HCT116 (cell line): ENCODE results near the gene ATF2. TPM values are rescaled to one million over a fixed set of nuclear protein-coding genes. Genes with fewer than 3 reads are reported as not detected.

Experiments
- ATAC-seq: fragments of 200-7000 bp; cut with Tn5 transposase; 2 replicates; pipeline ENCODE4 v1.9.1; 2020; ENCODE audit warnings: mild to moderate bottlenecking, moderate library complexity
- BruUV-seq: library from RNA; stranded (reverse); fragments of 400-500 nt; replicated peaks from 2 replicates; lab custom pipeline; 2021; lab: Mats Ljungman, UMichigan
- CTCF ChIA-PET: fragments of 300-600 bp; sonication (Branson Sonifier 250); formaldehyde crosslinking; loops from one replicate; lab custom pipeline; 2021; ENCODE audit warnings: antibody characterized with exemption; lab: Charles Lee
- POLR2A ChIA-PET: fragments of 300-600, 350-600 bp; sonication (Branson Sonifier 250); formaldehyde crosslinking; loops from one replicate; lab custom pipeline; 2021; ENCODE audit warnings: antibody characterized with exemption; lab: Charles Lee
- RAD21 ChIA-PET, 2 experiments: fragments of 300-600 bp; sonication (Branson Sonifier 250); formaldehyde crosslinking; loops; one replicate each; lab custom pipeline; 2023; ENCODE audit warnings: low total read pairs in 2 of 2; ENCODE audit not compliant: uncharacterized antibody in 2 of 2, unreplicated experiment in 2 of 2, low non-redundant PET in 1 of 2; lab: Charles Lee
- DNase-seq: peaks from one replicate; pipeline ENCODE4 v3.0.0-alpha.2; 2010; ENCODE audit warnings: low read depth, low spot score
- H2AFZ ChIP-seq: fragments of 200-600 bp; shearing (Covaris generic), sonication (generic); 2 replicates; pipeline ENCODE4 v1.6.1; 2017; ENCODE audit warnings: low read depth, mixed run types, mixed read lengths, antibody characterized with exemption, low read length; ENCODE audit not compliant: poor library complexity, severe bottlenecking
- H3K27ac ChIP-seq: 2 replicates; pipeline ENCODE4 v1.5.1; 2012; ENCODE audit warnings: low read depth, low read length
- H3K27me3 ChIP-seq: fragments of 200-600 bp; sonication (generic); 2 replicates; pipeline ENCODE4 v1.6.1; 2016; ENCODE audit warnings: mixed run types, low read length, mixed read lengths; ENCODE audit not compliant: insufficient read depth
- H3K36me3 ChIP-seq, 2 experiments: fragments of 200-500 bp in 1 of 2; fragments of 200-600 bp in 1 of 2; sonication (Bioruptor generic) in 1 of 2; sonication (generic) in 1 of 2; 2 replicates each; pipeline versions ENCODE4 v1.5.1 to v1.6.1; 2014 to 2016; ENCODE audit warnings: low read length in 2 of 2, inconsistent platforms in 1 of 2, mixed read lengths in 1 of 2, mixed run types in 1 of 2; ENCODE audit not compliant: insufficient read depth in 2 of 2, control insufficient read depth in 1 of 2
- H3K4me1 ChIP-seq, 2 experiments: fragments of 200-600 bp in 1 of 2; sonication (generic) in 1 of 2; 2 replicates each; pipeline versions ENCODE4 v1.5.1 to v1.6.1; 2012 to 2017; ENCODE audit warnings: low read length in 2 of 2, inconsistent platforms in 1 of 2, mild to moderate bottlenecking in 1 of 2, mixed read lengths in 1 of 2, mixed run types in 1 of 2, moderate library complexity in 1 of 2; ENCODE audit not compliant: insufficient read depth in 2 of 2, control insufficient read depth in 1 of 2
- H3K4me2 ChIP-seq: fragments of 200-600 bp; sonication (generic); 2 replicates; pipeline ENCODE4 v1.6.1; 2017; ENCODE audit warnings: mixed run types, low read length, mixed read lengths
- H3K4me3 ChIP-seq, 2 experiments: fragments of 200-600 bp in 1 of 2; sonication (generic) in 1 of 2; replicated peaks in 1 of 2; 2 replicates each; pipeline ENCODE4 v1.5.1; 2011 to 2016; ENCODE audit warnings: low read length in 2 of 2, control low read depth in 1 of 2, low read depth in 1 of 2, mild to moderate bottlenecking in 1 of 2, mixed read lengths in 1 of 2, mixed run types in 1 of 2
- H3K79me2 ChIP-seq: fragments of 200-600 bp; sonication (generic); 2 replicates; pipeline ENCODE4 v1.6.1; 2017; ENCODE audit warnings: mild to moderate bottlenecking, mixed run types, low read length, moderate library complexity, mixed read lengths; ENCODE audit not compliant: insufficient read depth
- H3K9ac ChIP-seq: fragments of 200-600 bp; sonication (generic); 2 replicates; pipeline ENCODE4 v1.6.1; 2016; ENCODE audit warnings: low read length, mixed read lengths
- H3K9me2 ChIP-seq: fragments of 200-600 bp; sonication (generic), shearing (Covaris generic); 2 replicates; pipeline ENCODE4 v1.6.1; 2017; ENCODE audit warnings: mixed run types, mild to moderate bottlenecking, moderate library complexity; ENCODE audit not compliant: insufficient read depth
- H3K9me3 ChIP-seq, 2 experiments: fragments of 200-500 bp in 1 of 2; fragments of 200-600 bp in 1 of 2; sonication (Bioruptor generic) in 1 of 2; sonication (generic) in 1 of 2; 2 replicates each; pipeline ENCODE4 v1.6.1; 2014 to 2017; ENCODE audit warnings: low read length in 2 of 2, mixed read lengths in 2 of 2, inconsistent platforms in 1 of 2, low read depth in 1 of 2, mild to moderate bottlenecking in 1 of 2, mixed run types in 1 of 2, moderate library complexity in 1 of 2; ENCODE audit not compliant: control insufficient read depth in 1 of 2, insufficient read depth in 1 of 2
- H4K20me1 ChIP-seq: fragments of 200-600 bp; sonication (generic), shearing (Covaris generic); 2 replicates; pipeline ENCODE4 v1.6.1; 2017; ENCODE audit warnings: mixed run types, mild to moderate bottlenecking, moderate library complexity; ENCODE audit not compliant: insufficient read depth
- ATF3 ChIP-seq: IDR thresholded peaks from 2 replicates; pipeline ENCODE4 v1.6.1; 2012
- CBX3 ChIP-seq: IDR thresholded peaks from 2 replicates; pipeline ENCODE4 v1.6.1; 2012; ENCODE audit warnings: low read depth
- CEBPB ChIP-seq: IDR thresholded peaks from 2 replicates; pipeline ENCODE4 v1.6.1; 2012; ENCODE audit warnings: low read depth
- CTCF ChIP-seq, 3 experiments: fragments of 200-600 bp in 1 of 3; sonication (generic) in 1 of 3; IDR thresholded peaks in 2 of 3; conservative IDR thresholded peaks in 1 of 3; 2 replicates each; pipeline ENCODE4 v1.5.1; 2012 to 2017; ENCODE audit warnings: low read depth in 2 of 3, low read length in 2 of 3, antibody characterized with exemption in 1 of 3, borderline replicate concordance in 1 of 3, control low read depth in 1 of 3, mild to moderate bottlenecking in 1 of 3, mixed read lengths in 1 of 3, mixed run types in 1 of 3, moderate library complexity in 1 of 3; ENCODE audit not compliant: insufficient read depth in 1 of 3
- ELF1 ChIP-seq: IDR thresholded peaks from 2 replicates; pipeline ENCODE4 v1.6.1; 2012; ENCODE audit warnings: low read depth, borderline replicate concordance
- EZH2 ChIP-seq: fragments of 200-600 bp; sonication (generic); IDR thresholded peaks from 2 replicates; pipeline ENCODE4 v1.6.1; 2017; ENCODE audit warnings: antibody characterized with exemption, mixed run types
- EZH2phosphoT487 ChIP-seq: fragments of 200-600 bp; IDR thresholded peaks from 2 replicates; pipeline ENCODE4 v1.6.1; 2018; ENCODE audit warnings: antibody characterized with exemption, borderline replicate concordance
- FOSL1 ChIP-seq: IDR thresholded peaks from 2 replicates; pipeline ENCODE4 v1.6.1; 2012; ENCODE audit warnings: low read depth
- MAX ChIP-seq: IDR thresholded peaks from 2 replicates; pipeline ENCODE4 v1.6.1; 2012
- POLR2AphosphoS5 ChIP-seq: IDR thresholded peaks from 2 replicates; pipeline ENCODE4 v1.6.1; 2011; ENCODE audit warnings: mild to moderate bottlenecking, low read depth, low read length, moderate library complexity
- RAD21 ChIP-seq: IDR thresholded peaks from 2 replicates; pipeline ENCODE4 v1.6.1; 2012; ENCODE audit warnings: low read depth, mild to moderate bottlenecking
- SIN3A ChIP-seq: IDR thresholded peaks from 2 replicates; pipeline ENCODE4 v1.6.1; 2012; ENCODE audit warnings: low read depth
- SP1 ChIP-seq: IDR thresholded peaks from 2 replicates; pipeline ENCODE4 v1.6.1; 2012; ENCODE audit warnings: low read depth
- SRF ChIP-seq: IDR thresholded peaks from 2 replicates; pipeline ENCODE4 v1.6.1; 2012; ENCODE audit warnings: low read depth
- YY1 ChIP-seq: IDR thresholded peaks from 2 replicates; pipeline ENCODE4 v1.6.1; 2011; ENCODE audit warnings: low read length, low read depth, moderate library complexity, mild to moderate bottlenecking; ENCODE audit not compliant: insufficient replicate concordance; ENCODE audit errors: extremely low read depth
- ZNF274 ChIP-seq: fragments of 200-500 bp; sonication (Bioruptor generic); IDR thresholded peaks from 2 replicates; pipeline ENCODE4 v1.6.1; 2014; ENCODE audit warnings: mild to moderate bottlenecking, low read depth, low read length, inconsistent platforms
- intact Hi-C: fragments of 100-400 bp; cut with micrococcal nuclease; formaldehyde crosslinking; loops from 2 replicates; pipeline ENCODE4 v1.10.0; 2022
- total RNA-seq: library from RNA; stranded (reverse); gene quantifications from one replicate; pipeline ENCODE4 v1.2.1, GENCODE V29; 2021; ENCODE audit not compliant: unreplicated experiment

Gene ATF2
- total RNA-seq, 1 experiment from 2014 or later = 29.6 TPM

GRCh38 chr2:175188761-175189160 is 20.8 kb upstream of the ATF2 start:
- Histone ChIP-seq H3K27me3 (no peaks in the 10 kb centered on the region), H3K27ac (no peak overlapping the region), H3K36me3 (no peaks in the 10 kb centered on the region), H4K20me1 (no peaks in the 10 kb centered on the region), H2AFZ (no peak overlapping the region), H3K4me1 (no peaks in the 10 kb centered on the region; a peak in 1 of 4 replicates), H3K9ac (no peak overlapping the region), H3K4me2 (no peak overlapping the region), H3K4me3 (no peak overlapping the region)
- no TSS peak for BruUV-seq
- RAD21 ChIA-PET = no interaction called here
- TF ChIP-seq CTCF (IDR thresholded peaks at IDR 0.05 in 2 of 3, conservative IDR thresholded peaks at IDR 0.05 in 1 of 3; ENCODE audit: borderline replicate concordance in 1 of 3, insufficient read depth in 1 of 3, low read depth in 2 of 3, low read length in 2 of 3) (no peak), ATF3 (no peak), SIN3A (no peak), MAX (no peak), SRF (no peak), ZNF274 (no peak)
- TF ChIP-seq, all 23 proteins: peak for 0
- ATAC-seq = no peak
- CTCF ChIA-PET = no interaction called here
- no peaks in the 10 kb centered on the region for H3K79me2 ChIP-seq
- POLR2A ChIA-PET = no interaction called here
- no peaks in the 10 kb centered on the region for H3K9me3 ChIP-seq
- DNase-seq = no peak
- intact Hi-C loops = no loop called here
- no peaks in the 10 kb centered on the region for H3K9me2 ChIP-seq

- H3K9ac ChIP-seq = no peak overlapping the region
- no peaks in the 10 kb centered on the region for H3K79me2 ChIP-seq
- H3K27ac ChIP-seq = no peak overlapping the region
- no TSS peak for BruUV-seq
- H4K20me1 ChIP-seq = no peaks in the 10 kb centered on the region
- no peaks in the 10 kb centered on the region; a peak in 1 of 4 replicates for H3K4me1 ChIP-seq
- no peaks in the 10 kb centered on the region for H3K9me3 ChIP-seq
- no peaks in the 10 kb centered on the region for H3K9me2 ChIP-seq
- DNase-seq = no peak
- ATAC-seq = peak; percentile 99
- ChIA-PET POLR2A (interaction anchor here (0.9 kb wide), 1 partner anchor 19 kb away, joined by 3 read pairs; the partner anchor contains the start of gene ATF2), RAD21 (no interaction called here), CTCF (interaction anchor here (1.3 kb wide), 1 partner anchor 16 kb away, joined by 6 read pairs; no protein-coding TSS in a partner anchor)
- H3K27me3 ChIP-seq = no peaks in the 10 kb centered on the region
- H3K4me3 ChIP-seq = no peak overlapping the region
- intact Hi-C loops = no loop called here
- no peak overlapping the region for H3K4me2 ChIP-seq
- H3K36me3 ChIP-seq = no peaks in the 10 kb centered on the region
- peak overlapping the region; percentile 7 for H2AFZ ChIP-seq
- TF ChIP-seq EZH2 (no peak), FOSL1 (no peak), CEBPB (no peak), CBX3 (peak; percentile 19; the same call in 1 of the 2 replicates), POLR2AphosphoS5 (no peak), YY1 (no peak), CTCF (IDR thresholded peaks at IDR 0.05 in 2 of 3, conservative IDR thresholded peaks at IDR 0.05 in 1 of 3; ENCODE audit: borderline replicate concordance in 1 of 3, insufficient read depth in 1 of 3, low read depth in 2 of 3, low read length in 2 of 3) (peak; percentile 39 to 50 (median 49); a peak in 5 of 6 replicates), SP1 (no peak), ELF1 (no peak), MAX (no peak), EZH2phosphoT487 (no peak), ZNF274 (no peak), RAD21 (peak; percentile 59)
Observed at GRCh38 chr2:175187378-175187777, 19.4 kb upstream of the ATF2 start.
